Measurements from ENCODE around the gene ZNF319.

DNA sequence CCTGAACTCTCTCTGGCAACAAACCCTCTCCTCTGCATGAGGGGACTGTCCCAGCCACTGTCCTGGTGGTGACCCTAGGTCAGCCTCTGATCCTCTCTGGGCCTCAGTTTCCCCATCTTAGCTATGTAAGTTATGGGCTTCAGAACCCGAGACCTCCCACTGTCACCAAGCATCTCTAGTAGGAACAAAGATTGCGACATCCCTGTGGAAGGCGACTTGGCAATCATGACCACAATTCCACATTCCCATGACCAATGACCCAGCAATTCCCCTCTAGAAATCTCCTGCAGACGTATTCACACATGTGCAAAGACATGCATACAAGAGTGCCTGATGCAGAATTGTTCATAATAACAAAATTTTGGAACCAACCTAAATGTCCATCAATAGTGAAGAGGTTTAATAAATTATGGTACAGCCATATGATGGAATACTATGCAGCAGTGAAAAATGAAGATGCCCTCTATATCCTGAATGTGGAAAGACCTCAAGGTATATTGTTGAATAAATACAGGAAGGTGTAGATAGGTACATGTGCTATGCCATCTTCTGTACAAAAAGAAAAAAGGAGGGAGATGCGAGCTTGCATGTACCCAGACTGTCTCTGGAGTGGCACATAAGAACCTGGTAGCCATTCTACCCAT is 50.8 kb downstream of the ZNF319 start:
- TF ChIP-seq, protein P1, sequence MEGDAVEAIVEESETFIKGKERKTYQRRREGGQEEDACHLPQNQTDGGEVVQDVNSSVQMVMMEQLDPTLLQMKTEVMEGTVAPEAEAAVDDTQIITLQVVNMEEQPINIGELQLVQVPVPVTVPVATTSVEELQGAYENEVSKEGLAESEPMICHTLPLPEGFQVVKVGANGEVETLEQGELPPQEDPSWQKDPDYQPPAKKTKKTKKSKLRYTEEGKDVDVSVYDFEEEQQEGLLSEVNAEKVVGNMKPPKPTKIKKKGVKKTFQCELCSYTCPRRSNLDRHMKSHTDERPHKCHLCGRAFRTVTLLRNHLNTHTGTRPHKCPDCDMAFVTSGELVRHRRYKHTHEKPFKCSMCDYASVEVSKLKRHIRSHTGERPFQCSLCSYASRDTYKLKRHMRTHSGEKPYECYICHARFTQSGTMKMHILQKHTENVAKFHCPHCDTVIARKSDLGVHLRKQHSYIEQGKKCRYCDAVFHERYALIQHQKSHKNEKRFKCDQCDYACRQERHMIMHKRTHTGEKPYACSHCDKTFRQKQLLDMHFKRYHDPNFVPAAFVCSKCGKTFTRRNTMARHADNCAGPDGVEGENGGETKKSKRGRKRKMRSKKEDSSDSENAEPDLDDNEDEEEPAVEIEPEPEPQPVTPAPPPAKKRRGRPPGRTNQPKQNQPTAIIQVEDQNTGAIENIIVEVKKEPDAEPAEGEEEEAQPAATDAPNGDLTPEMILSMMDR (IDR thresholded peaks at IDR 0.05), result no peak
- no peak for TF ChIP-seq POLR2AphosphoS5 (IDR thresholded peaks at IDR 0.05; ENCODE audit: insufficient read depth in 1 of 2, low read depth in 1 of 2)
- no peak for TF ChIP-seq POLR2A (IDR thresholded peaks at IDR 0.05)

Data from vagina (tissue), 2 donors.